Umbilical cord (tissue), 2 donors: ENCODE data around the gene AXL. TPM values are rescaled to one million over a fixed set of nuclear protein-coding genes. Genes with fewer than 3 reads are reported as not detected.

ENCODE experiments used
- DNase-seq: peaks from one replicate; pipeline ENCODE4 v3.0.0-alpha.2; 2015; ENCODE audit warnings: low spot score
- total RNA-seq: library from RNA; depleted of rRNA; stranded (reverse); fragments of >200 nt; gene quantifications from one replicate; pipeline ENCODE4 v1.2.3, GENCODE V29; 2014; ENCODE audit warnings: low replicate concordance; ENCODE audit not compliant: insufficient read depth

The AXL gene
- total RNA-seq, 1 donor from 2014 or later = 104 TPM

DNA sequence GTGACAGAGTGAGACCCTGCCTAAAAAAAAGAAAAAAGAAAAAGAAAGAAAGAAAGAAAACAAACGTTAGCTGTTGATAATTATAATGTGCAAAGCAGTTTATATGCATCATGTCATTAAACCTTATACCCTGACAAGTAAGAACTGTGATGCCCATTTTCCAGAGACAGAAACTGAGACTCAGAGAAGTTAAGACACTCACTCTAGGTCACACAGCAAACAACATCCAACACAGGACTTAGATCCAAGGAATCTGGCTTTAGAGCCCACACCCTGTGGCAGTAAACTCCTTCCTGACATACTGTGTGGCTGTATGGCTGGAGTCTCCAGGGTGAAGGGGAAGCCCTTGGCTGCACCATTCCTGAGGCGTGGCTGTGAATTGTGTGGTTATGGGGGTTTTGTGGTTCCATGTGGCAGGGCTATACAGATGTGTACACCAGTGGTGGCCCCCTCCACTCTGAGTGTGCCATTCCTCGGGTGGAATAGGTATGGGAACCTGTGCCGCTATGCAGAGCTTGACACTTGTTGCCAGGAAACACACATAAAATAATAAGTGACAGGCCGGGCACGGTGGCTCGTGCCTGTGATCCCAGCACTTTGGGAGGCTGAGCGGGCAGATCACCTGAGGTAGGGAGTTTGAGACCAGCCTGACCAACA is 15.6 kb downstream of the AXL start:
- DNase-seq = no peak

DNA sequence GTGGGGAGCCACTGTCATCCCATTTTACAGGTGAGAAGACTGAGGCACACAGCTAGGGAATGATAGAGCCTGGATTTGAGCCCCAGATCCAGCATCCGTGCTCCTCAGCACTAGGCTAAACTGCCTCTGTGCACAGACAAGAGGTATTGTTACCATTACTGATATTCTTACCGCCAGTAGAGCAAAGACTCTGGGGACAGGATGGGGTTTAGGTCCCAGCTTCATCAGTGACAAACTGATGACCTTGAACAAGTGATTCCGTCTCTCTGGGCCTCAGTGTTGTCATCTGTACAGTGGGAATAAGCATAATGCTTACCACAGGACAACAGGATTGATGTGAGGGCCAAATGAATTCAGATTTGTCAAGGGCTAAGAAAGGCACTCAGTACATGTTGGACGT is 16.5 kb downstream of the AXL start:
- no peak for DNase-seq

DNA sequence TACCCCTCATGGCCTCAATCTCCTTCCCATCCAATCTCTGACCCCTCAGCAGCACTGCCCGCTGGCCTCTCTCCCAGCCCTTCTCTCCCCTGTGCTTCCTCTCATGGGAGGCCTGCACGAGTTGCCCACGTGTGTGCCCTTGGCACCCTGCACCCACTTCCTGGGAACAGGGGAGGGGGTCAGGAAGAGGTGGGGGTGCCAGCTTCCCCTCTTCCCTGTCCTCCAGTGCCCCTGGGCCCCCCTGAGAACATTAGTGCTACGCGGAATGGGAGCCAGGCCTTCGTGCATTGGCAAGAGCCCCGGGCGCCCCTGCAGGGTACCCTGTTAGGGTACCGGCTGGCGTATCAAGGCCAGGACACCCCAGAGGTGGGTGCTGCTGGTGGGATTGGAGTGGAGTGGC is 19.2 kb downstream of the AXL start:
- no peak for DNase-seq

DNA sequence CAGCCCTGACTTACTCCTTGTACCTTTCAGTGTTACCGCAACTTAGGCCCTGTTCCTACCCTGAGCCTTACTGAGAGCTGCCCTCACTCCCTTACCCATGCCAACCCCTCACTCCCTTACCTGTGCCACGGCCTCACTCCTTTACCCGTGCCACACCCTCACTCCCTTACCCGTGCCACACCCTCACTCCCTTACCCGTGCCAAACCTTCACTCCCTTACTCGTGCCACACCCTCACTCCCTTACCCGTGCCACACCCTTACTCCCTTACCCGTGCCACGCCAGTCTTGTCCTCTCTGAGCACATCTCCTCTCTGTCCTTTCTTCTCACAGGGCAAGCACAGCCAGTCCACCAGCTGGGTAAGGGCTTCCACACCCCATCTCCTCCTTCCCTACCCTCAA is 20.3 kb downstream of the AXL start:
- DNase-seq = no peak

DNA sequence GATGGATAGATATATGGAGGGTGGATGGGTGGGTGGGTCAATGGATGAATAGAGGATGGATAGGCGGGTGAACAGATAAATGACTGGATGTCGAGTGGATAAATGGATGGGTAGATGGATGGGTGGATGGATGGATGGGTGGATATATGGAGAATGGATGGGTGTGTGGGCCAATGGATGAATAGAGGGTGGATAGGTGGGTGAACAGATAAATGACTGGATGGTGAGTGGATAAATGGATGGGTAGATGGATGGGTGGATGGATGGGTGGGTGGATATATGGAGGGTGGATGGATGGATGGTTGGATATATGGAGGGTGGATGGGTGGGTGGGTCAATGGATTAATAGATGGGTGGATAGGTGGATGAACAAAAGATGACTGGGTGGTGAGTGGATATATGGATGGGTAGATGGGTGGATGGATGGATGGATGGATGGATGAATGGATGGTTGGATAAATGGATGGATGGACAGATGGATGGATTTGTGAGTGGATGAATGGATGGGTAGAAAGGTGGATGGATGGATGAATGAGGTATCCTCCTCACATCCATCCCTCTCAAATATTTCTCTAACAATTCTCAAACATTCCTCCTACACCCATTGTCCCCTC is 21.0 kb downstream of the AXL start:
- no peak for DNase-seq

DNA sequence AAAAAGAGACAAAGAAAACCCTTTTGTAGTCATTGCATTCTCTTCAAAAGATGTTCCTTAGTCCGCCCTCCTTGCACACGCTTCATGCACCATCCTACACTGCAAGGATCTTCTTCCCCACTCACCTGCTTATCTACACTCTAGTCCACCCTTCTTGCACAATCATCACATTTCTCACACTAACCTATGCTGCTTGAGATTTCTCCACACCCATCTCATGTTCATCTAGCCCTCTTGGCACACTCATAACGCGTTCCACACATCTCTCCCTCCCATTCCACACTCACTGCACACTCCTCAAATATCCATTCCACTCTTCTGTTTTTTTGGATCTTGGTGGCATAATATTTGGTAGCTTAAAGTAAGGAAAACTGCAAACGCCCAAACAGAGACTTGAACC is 22.8 kb downstream of the AXL start:
- no peak for DNase-seq

DNA sequence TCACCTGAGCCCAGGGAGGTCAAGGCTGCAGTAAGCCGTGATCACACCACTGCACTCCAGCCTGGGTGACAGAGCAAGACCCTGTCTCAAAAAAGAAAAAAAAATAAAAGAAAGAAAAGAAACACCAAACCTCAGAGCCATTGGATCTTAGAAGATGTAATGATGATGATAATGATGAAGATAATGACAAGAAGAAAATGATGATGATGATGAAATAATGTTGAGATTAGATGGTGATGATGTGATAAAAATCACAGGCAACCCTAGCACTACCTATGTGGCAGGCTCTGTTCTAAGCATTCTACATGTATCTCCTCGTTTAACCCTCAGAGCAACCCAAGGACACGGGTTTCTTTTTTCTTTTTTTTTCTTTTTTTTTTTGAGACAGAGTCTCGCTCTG is 25.1 kb downstream of the AXL start:
- DNase-seq = no peak

DNA sequence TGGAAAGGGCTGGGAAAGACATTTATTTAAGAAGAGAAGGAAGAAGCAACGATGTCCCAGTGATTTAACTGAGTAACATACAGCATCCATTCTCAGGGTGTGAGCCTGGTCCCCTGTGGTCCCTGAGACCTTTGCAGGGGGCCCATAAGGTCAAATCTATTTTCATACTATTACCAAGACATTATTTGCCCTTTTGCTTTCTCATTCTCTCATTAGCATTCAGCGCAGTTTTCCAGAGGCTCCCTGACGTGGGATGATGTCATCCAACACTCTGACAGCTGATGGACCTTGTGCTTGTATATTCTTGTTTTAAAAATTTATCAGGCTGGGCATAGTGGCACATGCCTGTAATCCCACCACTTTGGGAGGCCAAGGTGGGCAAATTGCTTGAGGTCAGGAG is 26.8 kb downstream of the AXL start:
- no peak for DNase-seq

DNA sequence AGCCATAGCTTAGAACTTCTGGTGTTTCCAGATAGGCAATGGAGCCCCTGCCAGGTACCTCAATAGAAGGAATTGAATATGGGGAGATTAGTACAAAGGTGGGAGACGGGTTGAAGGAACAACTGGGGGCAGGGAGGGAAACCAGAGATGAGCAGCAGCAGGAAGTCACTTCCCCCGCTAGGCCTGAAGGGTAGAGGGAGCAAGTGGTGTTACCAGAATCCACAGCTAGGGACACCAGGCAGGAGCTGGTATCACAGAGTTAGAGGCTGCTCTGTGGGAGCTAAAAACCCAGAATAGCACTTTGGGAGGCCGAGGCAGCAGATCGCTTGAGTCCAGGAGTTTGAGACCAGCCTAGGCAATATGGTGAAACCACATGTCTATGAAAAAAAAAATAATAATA is 29.9 kb downstream of the AXL start:
- no peak for DNase-seq

DNA sequence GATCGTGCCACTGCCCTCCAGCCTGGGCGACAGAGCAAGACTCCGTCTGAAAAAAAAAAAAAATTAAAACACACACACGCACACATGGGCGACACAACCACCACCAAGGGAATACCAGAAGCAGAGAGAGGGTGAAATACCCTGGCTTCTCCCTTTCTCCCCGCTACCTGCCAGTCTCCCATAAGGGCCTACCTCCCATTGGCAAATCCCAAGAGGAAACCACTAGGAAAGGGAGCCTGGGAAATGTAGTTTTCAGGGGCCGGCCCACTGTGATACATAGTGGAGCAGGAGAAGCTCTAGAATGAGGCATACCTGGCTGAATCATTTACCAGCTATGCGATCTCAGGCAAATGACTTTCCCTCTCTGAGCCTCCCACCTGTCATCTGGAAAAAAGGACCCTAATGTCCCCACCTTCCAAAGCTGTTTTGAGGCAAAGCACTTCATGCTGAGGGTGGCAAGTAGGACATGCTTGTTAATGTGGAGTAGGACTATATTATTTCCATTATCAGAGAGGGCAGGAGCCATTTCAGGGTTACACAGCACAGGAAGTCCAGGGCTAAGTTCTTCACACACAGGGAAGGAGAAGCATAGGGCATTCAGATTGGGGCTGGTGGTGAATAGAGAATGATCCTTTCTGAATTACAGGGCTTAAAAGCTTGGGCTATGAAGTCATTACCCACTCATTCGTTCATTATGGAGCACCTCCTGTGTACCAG is 30.8 kb downstream of the AXL start:
- DNase-seq = no peak

DNA sequence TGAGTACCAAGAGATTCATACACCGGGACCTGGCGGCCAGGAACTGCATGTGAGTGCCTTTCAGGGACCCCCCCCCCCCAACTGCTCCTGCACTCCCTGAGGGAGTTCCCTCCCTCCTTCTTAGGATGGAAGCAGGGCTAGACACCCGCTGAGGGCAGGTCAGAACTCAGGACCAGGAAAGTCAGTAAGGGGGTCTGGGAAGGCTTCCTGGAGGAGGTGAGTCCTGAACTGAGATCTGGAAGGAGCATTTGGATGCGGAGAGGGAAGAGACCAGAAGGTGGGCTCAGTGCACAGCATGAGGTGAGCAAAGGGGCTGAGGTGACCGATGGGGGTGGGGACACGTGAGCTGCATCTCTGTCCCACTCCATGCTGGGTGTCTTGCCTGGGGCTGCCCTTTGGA is 34.6 kb downstream of the AXL start:
- no peak for DNase-seq

DNA sequence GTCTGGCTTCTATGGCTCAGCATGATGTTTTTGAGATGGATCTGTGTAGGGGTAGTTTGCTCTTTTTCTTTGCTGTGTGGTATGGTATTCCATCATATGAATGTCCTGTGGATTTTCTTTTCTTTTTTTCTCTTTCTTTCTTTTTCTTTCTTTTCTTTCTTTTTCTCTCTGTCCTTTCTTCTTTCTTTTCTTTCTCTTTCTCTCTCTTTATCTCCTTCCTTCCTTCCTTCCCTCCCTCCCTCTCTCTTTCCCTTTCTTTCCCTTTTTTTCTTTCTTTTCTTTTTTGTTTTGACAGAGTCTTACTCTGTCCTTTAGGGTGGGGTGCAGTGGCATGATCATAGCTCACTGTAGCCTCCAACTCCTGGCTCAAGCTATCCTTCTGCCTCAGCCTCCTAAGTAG is 36.1 kb downstream of the AXL start:
- no peak for DNase-seq

DNA sequence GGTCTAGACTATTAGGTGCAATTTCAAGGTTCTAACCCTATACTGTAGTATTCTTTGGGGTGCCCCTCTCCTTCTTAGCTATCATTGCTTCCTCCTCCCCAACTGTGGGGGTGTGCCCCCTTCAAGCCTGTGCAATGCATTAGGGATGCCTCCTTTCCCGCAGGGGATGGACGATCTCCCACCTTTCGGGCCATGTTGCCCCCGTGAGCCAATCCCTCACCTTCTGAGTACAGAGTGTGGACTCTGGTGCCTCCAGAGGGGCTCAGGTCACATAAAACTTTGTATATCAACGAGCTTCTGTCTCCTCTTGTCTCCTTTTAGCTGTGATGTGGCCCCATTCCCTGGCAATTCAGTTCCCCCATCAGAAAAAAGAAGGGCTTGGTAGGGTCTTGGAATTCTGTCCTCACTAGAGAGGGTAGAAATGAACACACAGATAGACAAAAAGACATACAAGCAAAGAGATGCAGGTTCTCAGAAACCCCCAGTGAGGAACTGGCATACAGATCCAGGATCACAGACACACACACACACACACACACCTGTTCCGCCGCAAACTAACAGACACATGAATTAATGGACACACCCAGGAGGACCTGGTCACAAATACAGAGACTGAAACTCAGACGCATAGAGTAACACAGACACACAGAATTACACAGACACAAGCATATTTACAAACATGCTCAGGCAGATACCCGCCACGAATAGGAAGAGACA is 42.6 kb downstream of the AXL start:
- DNase-seq = no peak

DNA sequence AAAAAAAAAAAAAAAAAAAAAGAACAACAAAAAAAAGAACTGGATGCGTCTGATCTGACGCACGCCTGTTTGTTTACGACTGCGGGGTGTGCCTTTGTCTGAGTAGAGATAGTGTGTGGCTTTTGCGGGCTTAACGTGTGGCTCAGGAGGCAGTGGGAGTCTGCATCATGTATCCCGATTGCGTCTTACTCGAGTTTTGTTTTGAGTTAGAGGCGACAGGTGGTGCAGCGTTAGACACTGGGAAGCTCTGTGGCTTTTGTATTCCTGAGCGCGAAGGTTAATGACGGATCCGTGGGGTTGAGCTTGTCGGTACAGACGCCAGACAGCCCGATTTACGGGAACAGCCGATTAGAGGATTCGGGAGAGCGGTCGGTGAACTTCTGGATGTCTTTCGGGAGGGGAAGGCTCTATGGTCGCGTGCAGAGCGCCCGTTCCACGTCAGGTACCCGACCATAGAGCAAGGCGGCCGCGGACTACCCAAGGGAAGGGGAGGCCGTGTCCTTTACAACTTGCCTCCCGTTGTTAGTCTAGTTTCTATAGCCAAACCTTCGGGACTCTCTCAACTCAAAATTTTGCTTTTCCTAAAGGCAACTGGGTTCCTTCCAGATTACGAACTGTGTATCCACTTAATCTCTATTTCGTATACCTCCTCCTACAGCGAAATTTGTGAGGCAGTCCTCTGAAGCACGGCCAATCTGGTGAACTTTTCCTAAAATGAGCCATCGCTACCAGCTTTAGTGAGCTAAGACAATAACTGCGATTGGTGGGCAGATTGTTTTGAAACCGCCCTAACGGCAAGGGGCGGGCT is 44.2 kb downstream of the AXL start:
- DNase-seq = peak; percentile 75

DNA sequence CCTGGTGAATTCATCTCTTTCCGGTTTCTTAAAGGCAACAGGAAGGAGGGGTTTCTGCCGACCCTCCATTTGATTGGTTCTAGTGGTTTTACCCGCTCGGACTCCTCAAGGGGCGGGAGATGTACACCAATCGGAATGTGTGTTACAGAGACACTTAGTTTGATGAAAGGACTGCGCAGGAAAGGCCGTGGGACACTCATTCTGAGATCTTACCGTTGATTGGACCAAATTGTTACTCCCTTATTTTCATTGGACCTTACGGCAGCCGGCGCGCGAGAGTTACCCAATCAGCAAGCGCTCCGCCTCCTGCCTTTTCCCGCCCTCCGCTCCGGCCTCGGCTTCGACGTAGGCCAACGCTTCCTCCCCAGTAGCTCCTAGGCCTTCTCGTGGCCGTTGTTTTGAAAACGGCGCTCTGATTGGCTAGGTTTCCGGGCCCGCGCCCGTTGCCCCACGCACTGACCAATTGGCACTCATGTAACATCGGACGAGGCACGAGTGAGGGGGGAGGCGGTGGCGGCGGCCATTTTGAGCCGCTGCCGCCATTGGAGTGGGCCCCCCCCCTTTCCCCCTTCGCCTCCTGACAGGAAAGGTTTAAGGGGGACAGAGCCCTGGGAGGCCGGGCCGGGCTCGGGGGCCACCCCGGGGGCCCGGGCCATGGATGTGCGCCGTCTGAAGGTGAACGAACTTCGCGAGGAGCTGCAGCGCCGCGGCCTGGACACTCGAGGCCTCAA is 45.0 kb downstream of the AXL start, which contains the start of gene HNRNPUL1:
HNRNPUL1 (plus strand) TSS at position 523 of the 731 bp plus-strand sequence; CDS start at position 655, 132 bp downstream.
- DNase-seq = peak; percentile 100

DNA sequence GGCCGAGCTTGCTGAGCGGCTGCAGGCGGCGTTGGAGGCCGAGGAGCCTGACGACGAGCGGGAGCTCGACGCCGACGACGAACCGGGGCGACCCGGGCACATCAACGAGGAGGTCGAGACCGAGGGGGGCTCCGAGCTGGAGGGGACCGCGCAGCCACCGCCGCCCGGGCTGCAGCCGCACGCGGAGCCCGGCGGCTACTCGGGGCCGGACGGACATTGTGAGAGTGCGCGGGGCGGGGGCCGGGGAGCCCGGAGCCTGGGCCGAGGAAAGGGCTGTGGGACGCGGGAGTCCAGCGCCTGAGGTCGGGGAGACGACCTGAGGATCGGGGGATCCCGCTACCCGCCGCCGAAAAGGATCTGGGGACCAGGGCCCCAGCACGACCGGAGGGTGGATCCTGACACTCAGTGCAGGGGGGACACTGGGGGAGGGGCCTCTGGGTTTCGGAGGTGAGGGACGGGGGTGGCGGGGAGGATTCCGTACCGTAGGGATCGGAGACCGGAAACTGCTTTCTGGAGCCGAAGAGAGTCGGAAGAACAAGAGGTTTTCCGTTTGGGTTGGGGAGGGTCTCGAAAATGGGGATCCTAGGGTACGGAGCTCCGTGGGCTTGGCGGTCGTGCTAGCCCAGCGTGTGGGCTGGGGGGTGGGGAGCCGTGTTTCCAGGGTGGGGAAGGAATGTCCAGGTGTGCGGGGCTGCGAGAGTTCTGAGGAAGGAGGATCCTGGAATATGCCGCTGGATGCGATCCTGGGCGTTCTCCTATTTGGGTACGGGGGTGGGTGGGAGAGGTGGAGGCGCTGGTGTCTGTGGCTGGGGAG is 45.8 kb downstream of the AXL start:
- DNase-seq = peak; percentile 68

DNA sequence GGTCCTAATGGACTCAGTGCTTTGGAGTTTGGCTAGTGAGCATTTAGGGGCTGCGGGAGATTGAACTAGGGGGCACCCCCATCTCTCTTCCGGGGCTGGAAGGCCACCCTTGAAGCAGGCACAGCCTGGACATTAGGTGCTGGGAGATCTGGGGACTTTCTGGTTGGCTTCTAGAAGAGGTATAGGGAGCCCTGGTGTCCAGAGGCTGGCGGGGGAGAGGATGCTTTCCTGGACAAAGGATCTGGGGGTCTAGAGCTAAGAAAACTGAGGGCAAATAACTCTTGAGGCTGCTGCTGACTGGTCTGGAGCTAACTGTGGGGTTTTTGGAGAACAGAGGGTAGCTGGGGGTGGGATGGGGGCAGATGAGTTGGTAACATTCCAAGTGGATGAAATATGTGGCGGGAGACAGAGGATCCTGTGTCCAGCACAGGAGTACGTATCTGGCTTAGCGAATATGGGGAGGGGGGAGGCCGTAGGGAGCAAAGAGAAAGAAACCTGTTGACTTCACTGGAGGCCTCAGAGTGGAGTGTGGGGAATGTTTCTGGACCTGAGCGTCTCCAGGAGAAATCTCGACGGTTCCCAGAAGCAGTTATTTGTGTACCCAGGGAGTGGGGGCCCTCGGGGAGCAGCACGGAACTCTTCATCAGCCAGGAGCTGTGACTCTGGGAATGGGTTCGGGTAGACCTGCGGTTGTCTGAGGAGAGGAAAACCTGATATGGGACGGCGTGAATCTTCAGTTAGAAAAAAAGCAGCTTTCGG is 46.6 kb downstream of the AXL start:
- peak; percentile 29 for DNase-seq

DNA sequence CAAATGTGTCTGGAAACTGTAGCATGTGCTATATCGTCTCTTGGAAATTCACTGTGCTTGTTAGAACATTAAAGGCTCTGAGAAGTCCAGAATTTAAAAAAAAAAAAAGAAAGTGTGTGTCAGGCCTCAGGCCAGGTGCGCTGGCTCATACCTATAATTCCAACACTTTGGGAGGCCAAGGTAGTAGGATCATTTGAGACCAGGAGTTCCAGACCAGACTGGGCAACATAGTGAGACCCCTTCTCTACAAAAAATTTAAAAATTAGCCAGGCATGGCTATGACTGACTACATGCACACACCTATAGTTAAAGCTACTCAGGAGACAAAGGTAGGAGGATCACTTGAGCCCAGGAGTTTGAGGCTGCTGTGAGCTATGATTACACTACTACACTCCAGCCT is 50.0 kb downstream of the AXL start:
- DNase-seq = no peak

DNA sequence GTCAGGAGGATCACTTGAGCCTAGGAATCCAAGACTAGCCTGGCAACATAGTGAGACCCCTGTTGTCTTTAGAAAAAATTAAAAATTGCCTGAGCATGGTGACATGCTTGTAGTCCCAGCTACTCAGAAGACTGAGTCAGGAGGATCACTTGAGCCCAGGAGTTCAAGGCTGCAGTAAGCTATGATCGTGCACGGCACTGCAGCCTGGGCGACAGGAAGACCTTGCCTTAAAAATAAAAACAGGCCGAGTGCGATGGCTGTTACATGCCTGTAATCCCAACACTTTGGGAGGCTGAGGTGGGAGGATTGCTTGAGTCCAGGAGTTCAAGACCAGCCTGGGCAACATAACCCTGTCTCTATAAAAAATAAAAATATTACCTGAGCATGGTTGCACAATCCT is 50.5 kb downstream of the AXL start:
- DNase-seq = no peak
